CD4-positive, alpha-beta T cell (primary cell): ENCODE data around the gene DTNBP1. TPM values are rescaled to one million over a fixed set of nuclear protein-coding genes. Genes with fewer than 3 reads are reported as not detected.

Experiments used
- ATAC-seq: fragments of 200-7000 bp; cut with Tn5 transposase; one replicate; pipeline ENCODE4 v1.10.0; 2022; ENCODE audit warnings: mild to moderate bottlenecking; ENCODE audit not compliant: poor library complexity
- CTCF ChIA-PET: fragments of 350-600 bp; sonication (Branson Sonifier 250); formaldehyde crosslinking; loops from one replicate; lab custom pipeline; 2021; ENCODE audit warnings: antibody characterized with exemption, inconsistent platforms; lab: Charles Lee
- POLR2A ChIA-PET: fragments of 350-600 bp; sonication (Branson Sonifier 250); formaldehyde crosslinking; loops from one replicate; lab custom pipeline; 2021; ENCODE audit warnings: antibody characterized with exemption, inconsistent platforms; lab: Charles Lee
- DNase-seq, 14 experiments: peaks; one replicate each; pipeline ENCODE4 v3.0.0-alpha.2; 2013 to 2020; ENCODE audit warnings: mixed read lengths in 2 of 14
- H3K27ac ChIP-seq, 2 donors: one replicate each; pipeline versions ENCODE4 v1.5.1 to v1.7.0; 2013; ENCODE audit warnings: low read length in 2 of 2, low read depth in 1 of 2, mild to moderate bottlenecking in 1 of 2
- H3K27me3 ChIP-seq, 2 experiments: 1 replicate in 1 of 2; 2 replicates in 1 of 2; pipeline versions ENCODE4 v1.6.1 to v1.7.0; 2013; ENCODE audit warnings: low read length in 2 of 2, control low read depth in 1 of 2, mild to moderate bottlenecking in 1 of 2, moderate library complexity in 1 of 2; ENCODE audit not compliant: insufficient read depth in 2 of 2, control insufficient read depth in 1 of 2
- H3K36me3 ChIP-seq: one replicate; pipeline ENCODE4 v1.6.1; 2013; ENCODE audit warnings: low read length, control low read depth; ENCODE audit not compliant: insufficient read depth
- H3K4me1 ChIP-seq: one replicate; pipeline ENCODE4 v1.6.1; 2013; ENCODE audit warnings: low read length, control low read depth; ENCODE audit not compliant: insufficient read depth
- H3K4me3 ChIP-seq: one replicate; pipeline ENCODE4 v1.5.1; 2013; ENCODE audit warnings: mild to moderate bottlenecking, low read length, moderate library complexity
- H3K9me3 ChIP-seq, 2 experiments: 1 replicate in 1 of 2; 2 replicates in 1 of 2; pipeline versions ENCODE4 v1.6.1 to v1.7.0; 2013; ENCODE audit warnings: low read length in 2 of 2, mild to moderate bottlenecking in 2 of 2, control low read depth in 1 of 2, moderate library complexity in 1 of 2; ENCODE audit not compliant: control insufficient read depth in 1 of 2, insufficient read depth in 1 of 2
- H3K27ac Mint-ChIP-seq: one replicate; pipeline ENCODE4 v1.8.0; 2020; ENCODE audit warnings: mixed read lengths
- H3K27me3 Mint-ChIP-seq: one replicate; pipeline ENCODE4 v1.8.0; 2021; ENCODE audit warnings: mixed read lengths
- H3K36me3 Mint-ChIP-seq: one replicate; pipeline ENCODE4 v1.8.0; 2021; ENCODE audit warnings: low read depth, mixed read lengths
- H3K4me1 Mint-ChIP-seq: one replicate; pipeline ENCODE4 v1.8.0; 2021; ENCODE audit warnings: low read depth, mixed read lengths
- H3K4me3 Mint-ChIP-seq: one replicate; pipeline ENCODE4 v1.8.0; 2020; ENCODE audit warnings: mild to moderate bottlenecking, mixed read lengths
- H3K9me3 Mint-ChIP-seq: one replicate; pipeline ENCODE4 v1.8.0; 2020; ENCODE audit warnings: mixed read lengths
- CTCF ChIP-seq: fragments of 200-600 bp; IDR thresholded peaks from one replicate; pipeline ENCODE4 v1.8.0; 2022; ENCODE audit warnings: antibody characterized with exemption, mild to moderate bottlenecking
- intact Hi-C, 2 experiments: fragments of 100-400 bp; cut with DNase I in 1 of 2; cut with micrococcal nuclease in 1 of 2; formaldehyde crosslinking; loops; one replicate each; pipeline versions ENCODE4 v1.15.1 to v1.9.0; 2023 to 2025; cut with DNase I, micrococcal nuclease
- total RNA-seq, 174 experiments: library from RNA in 2 of 174; stranded (reverse) in 2 of 174; gene quantifications; one replicate each; pipeline ENCODE4 v1.2.3 and lab custom pipeline; 2021 to 2026

DTNBP1 gene
- total RNA-seq, 2 experiments from 2014 or later, result 14.5 to 14.7 TPM

- peaks cover 12% of the 10 kb centered on the region for H3K4me1 Mint-ChIP-seq
- intact Hi-C loops, result no loop called here
- H3K27me3 Mint-ChIP-seq, result no peaks in the 10 kb centered on the region
- CTCF ChIA-PET, result no interaction called here
- no peak for TF ChIP-seq CTCF
- H3K27me3 ChIP-seq, result no peaks in the 10 kb centered on the region
- no peak overlapping the region for H3K27ac Mint-ChIP-seq
- H3K4me3 Mint-ChIP-seq, result no peak overlapping the region
- no peaks in the 10 kb centered on the region for H3K9me3 Mint-ChIP-seq
- no peaks in the 10 kb centered on the region for H3K9me3 ChIP-seq
- no peak overlapping the region for H3K27ac ChIP-seq
- no peaks in the 10 kb centered on the region for H3K36me3 ChIP-seq
- H3K4me1 ChIP-seq, result no peaks in the 10 kb centered on the region
- H3K4me3 ChIP-seq, result no peak overlapping the region
- ATAC-seq (no peak), DNase-seq (no peak)
- H3K36me3 Mint-ChIP-seq, result peaks cover 37% of the 10 kb centered on the region
- POLR2A ChIA-PET, result no interaction called here
These were observed 89.4 kb downstream of the DTNBP1 start for GRCh38 chr6:15573384-15573783.

- Histone ChIP-seq H3K27me3 (no peaks in the 10 kb centered on the region), H3K9me3 (no peaks in the 10 kb centered on the region), H3K4me1 (no peaks in the 10 kb centered on the region), H3K36me3 (no peaks in the 10 kb centered on the region), H3K27ac (no peak overlapping the region), H3K4me3 (no peak overlapping the region)
- H3K36me3 Mint-ChIP-seq, result peaks cover 37% of the 10 kb centered on the region
- DNase-seq (no peak), ATAC-seq (no peak)
- no peaks in the 10 kb centered on the region for H3K9me3 Mint-ChIP-seq
- H3K4me3 Mint-ChIP-seq, result no peak overlapping the region
- intact Hi-C loops, result no loop called here
- TF ChIP-seq CTCF, result no peak
- no peaks in the 10 kb centered on the region for H3K27me3 Mint-ChIP-seq
- CTCF ChIA-PET, result interaction anchor here (0.5 kb wide), 1 partner anchor 9 kb away, joined by 4 read pairs; no protein-coding TSS in a partner anchor
- peaks cover 17% of the 10 kb centered on the region for H3K4me1 Mint-ChIP-seq
- H3K27ac Mint-ChIP-seq, result no peak overlapping the region
- POLR2A ChIA-PET, result no interaction called here
These were observed 90.4 kb downstream of the DTNBP1 start for GRCh38 chr6:15572296-15573016.

GRCh38 chr6:15570171-15570570 lies 92.7 kb downstream of the DTNBP1 start:
- Histone ChIP-seq H3K27ac (no peak overlapping the region), H3K4me3 (no peak overlapping the region), H3K9me3 (no peaks in the 10 kb centered on the region), H3K36me3 (no peaks in the 10 kb centered on the region), H3K27me3 (no peaks in the 10 kb centered on the region), H3K4me1 (no peaks in the 10 kb centered on the region)
- CTCF ChIA-PET, result no interaction called here
- DNase-seq, result no peak
- H3K27me3 Mint-ChIP-seq, result no peaks in the 10 kb centered on the region
- no peak for ATAC-seq
- H3K9me3 Mint-ChIP-seq, result no peaks in the 10 kb centered on the region
- no peak overlapping the region for H3K4me3 Mint-ChIP-seq
- H3K36me3 Mint-ChIP-seq, result peaks cover 32% of the 10 kb centered on the region
- POLR2A ChIA-PET, result no interaction called here
- intact Hi-C loops, result no loop called here
- TF ChIP-seq CTCF, result no peak
- H3K27ac Mint-ChIP-seq, result no peak overlapping the region
- peaks cover 11% of the 10 kb centered on the region for H3K4me1 Mint-ChIP-seq
